GM08714 (cell line): Measurements from ENCODE around the gene COQ8B.
"Not testable (repeated sequence)": the region's sequence is repeated elsewhere in the genome, so short reads cannot be mapped to it uniquely, and the experiment has no call there.

ENCODE experiments used
- H3K4me3 ChIP-seq: fragments of 200-500 bp; sonication (Bioruptor generic); 2 replicates; pipeline ENCODE4 v1.5.1; 2014; ENCODE audit warnings: mild to moderate bottlenecking, low read length, inconsistent platforms
- ZNF274 ChIP-seq: IDR thresholded peaks from 2 replicates; pipeline ENCODE4 v1.6.1; 2012; ENCODE audit warnings: mild to moderate bottlenecking, low read depth, low read length

COQ8B gene

DNA sequence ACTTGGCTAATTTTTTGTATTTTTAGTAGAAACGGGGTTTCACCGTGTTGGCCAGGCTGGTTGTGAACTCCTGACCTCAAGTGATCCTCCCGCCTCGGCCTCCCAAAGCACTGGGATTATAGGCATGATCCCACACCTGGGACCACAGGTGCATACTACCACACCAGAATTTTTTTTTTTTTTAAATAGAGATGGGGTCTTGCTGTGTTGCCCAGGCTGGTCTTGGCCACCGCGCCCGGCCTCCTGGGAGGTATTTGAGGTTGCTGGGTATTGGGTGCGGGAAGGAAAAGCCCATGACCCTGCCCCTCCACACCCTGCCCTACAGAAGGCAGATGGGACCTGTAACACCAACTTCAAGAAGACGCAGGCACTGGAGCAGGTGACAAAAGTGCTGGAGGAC is 20.0 kb upstream of the COQ8B start:
- no peak overlapping the region for H3K4me3 ChIP-seq
- TF ChIP-seq ZNF274 = no peak

DNA sequence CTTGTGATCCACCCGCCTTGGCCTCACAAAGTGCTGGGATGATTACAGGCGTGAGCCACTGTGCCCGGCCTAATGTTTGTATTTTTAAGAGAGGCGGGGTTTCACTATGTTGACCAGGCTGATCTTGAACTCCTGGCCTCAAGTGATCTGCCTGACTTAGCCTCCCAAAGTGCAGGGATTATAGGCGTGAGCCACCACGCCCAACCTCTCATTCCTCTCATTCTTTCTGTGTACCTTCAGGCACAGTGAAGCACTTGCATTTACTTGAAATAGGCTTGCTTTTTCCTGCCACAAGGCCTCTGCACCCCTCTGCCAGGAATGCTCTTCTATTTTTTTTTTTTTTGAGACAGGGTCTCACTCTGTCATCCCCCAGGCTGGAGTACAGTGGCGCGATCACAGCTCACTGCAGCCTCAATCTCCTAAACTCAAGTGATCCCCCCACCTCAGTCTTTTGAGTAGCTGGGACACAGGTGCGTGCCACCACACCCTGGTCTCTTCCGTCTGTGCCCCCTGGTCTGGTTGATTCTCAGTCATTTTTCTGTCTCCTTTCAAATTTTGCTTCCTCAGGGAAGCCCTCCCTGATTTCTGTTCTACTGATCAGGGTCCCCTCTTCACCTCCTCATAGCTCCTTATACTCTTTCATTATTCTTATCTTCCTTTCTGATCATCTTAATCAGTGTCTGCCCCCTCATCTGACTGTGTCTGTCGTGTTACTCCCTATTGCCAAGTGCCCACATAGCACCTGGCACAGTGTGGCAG is 18.5 kb upstream of the COQ8B start:
- no peak overlapping the region for H3K4me3 ChIP-seq
- TF ChIP-seq ZNF274 = no peak

- H3K4me3 ChIP-seq = no peak overlapping the region
- no peak for TF ChIP-seq ZNF274
Measured at GRCh38 chr19:40733149-40733548, 16.5 kb upstream of the COQ8B start.

GRCh38 chr19:40732304-40732703 is 15.6 kb upstream of the COQ8B start:
- not testable (repeated sequence) for H3K4me3 ChIP-seq

DNA sequence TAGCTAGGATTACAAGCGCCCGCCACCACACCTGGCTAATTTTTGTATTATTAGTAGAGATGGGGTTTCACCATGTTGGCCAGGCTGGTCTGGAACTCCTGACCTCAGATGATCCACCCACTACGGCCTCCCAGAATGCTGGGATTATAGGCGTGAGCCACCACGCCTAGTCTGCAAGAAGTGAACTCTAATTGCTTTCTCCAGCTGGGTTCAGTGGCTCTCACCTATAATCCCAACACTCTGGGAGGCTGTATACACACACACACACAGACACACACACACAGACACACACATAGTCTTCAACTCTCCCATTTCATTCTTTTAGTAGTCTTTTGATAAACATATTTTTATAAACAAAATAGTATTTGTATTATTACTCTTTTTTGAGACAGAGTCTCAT is 13.4 kb upstream of the COQ8B start:
- not testable (repeated sequence) for H3K4me3 ChIP-seq

GRCh38 chr19:40726279-40726678 is 9.6 kb upstream of the COQ8B start:
- no peak overlapping the region for H3K4me3 ChIP-seq
- TF ChIP-seq ZNF274 = no peak

DNA sequence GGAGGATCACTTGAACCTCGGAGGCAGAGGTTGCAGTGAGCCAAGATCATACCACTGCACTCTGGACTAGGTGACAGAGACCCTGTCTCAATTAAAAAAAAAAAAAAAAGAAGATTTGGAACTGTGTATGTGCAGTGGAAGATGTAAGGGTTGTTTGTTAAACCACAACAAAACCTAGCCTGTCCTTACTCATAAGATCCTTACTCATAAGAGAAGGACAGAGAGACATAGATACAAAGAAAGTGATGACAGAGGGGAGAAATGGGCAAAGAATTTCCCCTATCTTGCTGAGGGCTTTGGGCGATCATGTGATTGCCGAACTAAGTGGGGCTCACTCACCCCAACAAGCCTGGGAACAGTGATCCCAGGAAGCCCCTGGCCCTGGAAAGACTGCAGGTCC is 8.2 kb upstream of the COQ8B start:
- TF ChIP-seq ZNF274 = no peak
- no peak overlapping the region for H3K4me3 ChIP-seq

DNA sequence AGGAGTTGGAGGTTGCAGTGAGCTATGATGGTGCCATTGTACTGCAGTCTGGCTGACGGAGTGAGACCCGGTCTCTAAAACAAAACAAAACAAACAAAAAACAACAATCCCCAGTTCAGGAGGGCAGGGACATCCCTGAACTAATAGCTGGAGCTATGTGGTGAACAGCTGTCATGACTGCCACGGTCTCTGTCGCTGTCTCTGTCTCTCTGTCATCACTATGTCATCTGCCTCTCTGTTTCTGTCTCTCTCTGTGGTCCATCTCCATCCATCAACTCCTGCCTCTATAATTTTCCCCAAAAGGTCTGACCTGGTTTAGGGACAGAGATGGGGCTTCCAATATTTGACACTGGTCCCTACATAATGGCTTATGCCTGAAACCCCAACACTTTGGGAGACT is 7.6 kb upstream of the COQ8B start:
- TF ChIP-seq ZNF274 = no peak

DNA sequence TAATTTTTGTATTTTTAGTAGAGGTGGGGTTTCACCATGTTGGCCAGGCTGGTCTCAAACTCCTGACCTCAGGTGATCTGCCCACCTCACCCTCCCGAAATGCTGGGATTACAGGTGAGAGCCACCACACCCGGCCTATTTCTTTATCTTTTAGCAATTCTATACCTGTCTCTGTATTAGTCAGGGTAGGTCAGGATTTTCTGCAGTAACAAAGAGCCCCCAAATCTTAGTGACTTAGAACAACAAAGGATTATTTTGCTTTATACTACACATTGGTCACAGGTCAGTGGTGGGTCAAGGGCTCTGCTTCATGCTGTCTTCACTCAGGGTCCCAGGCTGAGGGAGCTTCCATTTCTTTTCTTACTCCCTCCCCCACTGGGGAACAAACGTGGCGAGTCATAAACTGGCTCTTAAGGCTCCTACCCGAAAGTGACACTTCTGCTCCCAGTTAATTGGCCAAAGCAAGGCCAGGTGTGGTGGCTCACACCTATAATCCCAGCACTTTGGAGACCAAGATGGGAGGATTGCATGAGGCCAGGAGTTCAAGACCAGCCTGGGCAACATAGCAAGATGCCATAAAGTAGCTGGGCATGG is 7.1 kb upstream of the COQ8B start:
- no peak for TF ChIP-seq ZNF274
- no peak overlapping the region for H3K4me3 ChIP-seq

More for the DNA sequence above, 7.6 kb upstream of the COQ8B start:
- no peak overlapping the region for H3K4me3 ChIP-seq

- H3K4me3 ChIP-seq = no peak overlapping the region
- TF ChIP-seq ZNF274 = no peak
Measured at GRCh38 chr19:40721936-40722661, 5.4 kb upstream of the COQ8B start.

GRCh38 chr19:40721140-40721486 is 4.4 kb upstream of the COQ8B start:
- no peak overlapping the region for H3K4me3 ChIP-seq
- no peak for TF ChIP-seq ZNF274

DNA sequence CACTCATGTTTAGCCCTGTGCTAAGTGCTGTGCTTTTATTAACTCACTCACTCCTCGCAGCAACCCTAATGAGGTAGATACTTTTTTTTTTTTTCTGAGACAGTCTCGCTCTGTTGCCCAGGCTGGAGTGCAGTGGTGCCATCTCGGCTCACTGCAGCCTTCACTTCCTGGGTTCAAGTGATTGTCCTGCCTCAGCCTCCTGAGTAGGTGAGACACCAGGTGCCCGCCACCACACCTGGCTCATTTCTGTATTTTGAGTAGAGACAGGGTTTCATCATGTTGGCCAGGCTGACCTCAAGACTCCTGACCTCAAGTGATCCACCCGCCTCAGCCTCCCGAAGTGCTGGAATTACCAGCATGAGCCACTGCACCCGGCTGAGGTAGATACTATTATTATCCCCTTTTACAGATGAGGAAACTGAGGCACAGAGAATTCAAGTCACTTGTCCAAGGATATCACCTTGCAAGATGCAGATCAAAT is 2.8 kb upstream of the COQ8B start:
- peak overlapping the region; percentile 64; the same call in 1 of the 2 replicates for H3K4me3 ChIP-seq

DNA sequence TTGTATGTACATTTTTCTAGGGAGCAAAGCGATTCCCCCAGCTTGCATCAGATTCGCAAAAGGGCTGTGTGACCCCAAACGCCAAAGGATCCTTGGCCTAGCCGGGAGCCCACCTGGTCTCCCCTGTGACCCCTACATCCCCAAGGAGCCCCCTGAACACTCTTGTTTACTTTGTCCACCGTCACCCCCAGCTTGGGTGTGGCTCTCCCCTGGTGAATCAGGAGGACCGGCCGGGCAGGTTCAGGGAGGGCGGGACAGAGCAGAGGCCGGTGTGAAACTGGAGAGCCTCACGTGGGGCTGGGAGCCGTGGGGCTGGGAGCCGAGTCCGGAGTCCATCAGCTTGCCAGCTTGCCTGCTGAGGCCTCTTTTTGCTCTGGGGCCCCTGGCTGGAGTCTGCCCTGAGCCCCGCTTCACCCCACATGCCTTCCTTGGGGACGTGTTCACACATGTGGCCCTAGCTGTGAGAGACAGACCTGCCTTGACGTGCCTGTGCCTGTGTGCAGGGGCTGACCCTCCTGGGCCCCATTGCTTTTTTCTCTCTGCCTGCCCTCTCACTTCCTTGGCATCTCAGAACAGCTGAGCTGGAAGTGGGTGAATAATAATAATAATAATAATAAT is 2.2 kb upstream of the COQ8B start:
- H3K4me3 ChIP-seq = peak overlapping the region; percentile 64
- no peak for TF ChIP-seq ZNF274

More for the DNA sequence above, 2.8 kb upstream of the COQ8B start:
- no peak for TF ChIP-seq ZNF274

DNA sequence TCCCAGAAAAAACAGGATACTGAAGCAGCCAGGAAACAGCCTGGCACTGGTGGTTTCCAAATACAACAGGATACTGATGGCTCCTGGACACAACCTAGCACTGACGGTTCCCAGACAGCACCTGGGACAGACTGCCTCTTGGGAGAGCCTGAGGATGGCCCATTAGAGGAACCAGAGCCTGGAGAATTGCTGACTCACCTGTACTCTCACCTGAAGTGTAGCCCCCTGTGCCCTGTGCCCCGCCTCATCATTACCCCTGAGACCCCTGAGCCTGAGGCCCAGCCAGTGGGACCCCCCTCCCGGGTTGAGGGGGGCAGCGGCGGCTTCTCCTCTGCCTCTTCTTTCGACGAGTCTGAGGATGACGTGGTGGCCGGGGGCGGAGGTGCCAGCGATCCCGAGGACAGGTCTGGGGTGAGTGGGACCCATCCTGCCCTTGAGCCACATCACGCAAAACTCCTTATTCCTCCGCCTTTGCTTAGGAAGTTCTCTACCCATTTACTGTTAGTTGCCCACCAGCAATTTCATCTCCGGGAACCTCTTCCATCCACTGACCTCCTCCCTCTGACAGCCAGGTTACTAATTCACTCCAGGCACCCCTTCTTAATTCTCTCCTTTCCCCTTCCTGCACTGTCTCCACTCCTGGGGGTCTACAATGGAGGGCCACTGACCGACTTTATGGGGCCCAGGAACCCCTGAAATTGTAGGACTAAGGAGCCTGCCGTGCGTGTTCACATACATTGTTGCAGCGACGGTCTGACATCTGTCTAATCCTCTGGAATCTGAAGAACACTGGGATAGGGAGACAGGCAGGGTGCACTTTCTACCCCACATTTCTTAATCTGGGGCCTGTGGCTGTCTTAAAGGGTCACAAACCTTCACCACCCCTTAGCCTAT is 1.4 kb upstream of the COQ8B start:
- TF ChIP-seq ZNF274 = no peak
- H3K4me3 ChIP-seq = peak overlapping the region; percentile 64
